Activated T-cell treated with anti-CD3 and anti-CD28 coated beads, Interleukin-2, amount 50 U/mL, for 4 hours (primary cell): ENCODE data around the gene RAB3IP. TPM values are rescaled to one million over a fixed set of nuclear protein-coding genes. Genes with fewer than 3 reads are reported as not detected.

Experiments
- ATAC-seq, 2 donors: fragments of 200-7000 bp; cut with Tn5 transposase; one replicate each; pipeline ENCODE4 v1.10.0; 2021
- DNase-seq: peaks from one replicate; pipeline ENCODE4 v3.0.0-alpha.2; 2020
- H3K27me3 Mint-ChIP-seq: one replicate; pipeline ENCODE4 v1.8.0; 2021; ENCODE audit warnings: low read depth, mixed read lengths
- H3K36me3 Mint-ChIP-seq: one replicate; pipeline ENCODE4 v1.8.0; 2022; ENCODE audit warnings: mixed read lengths; ENCODE audit not compliant: insufficient read depth
- H3K4me1 Mint-ChIP-seq: one replicate; pipeline ENCODE4 v1.8.0; 2021; ENCODE audit warnings: low read depth, mixed read lengths
- H3K4me3 Mint-ChIP-seq: one replicate; pipeline ENCODE4 v1.8.0; 2021; ENCODE audit warnings: mild to moderate bottlenecking, moderate library complexity, mixed read lengths
- H3K9me3 Mint-ChIP-seq: one replicate; pipeline ENCODE4 v1.8.0; 2021; ENCODE audit warnings: mixed read lengths
- total RNA-seq, 3 donors: library from RNA; stranded (reverse); gene quantifications; one replicate each; pipeline ENCODE4 v1.2.1, GENCODE V29; 2021

The RAB3IP gene
- total RNA-seq = 10 to 100 TPM; 14.9 to 21.1 (median 18.2) TPM

- Mint-ChIP-seq H3K36me3 (no peaks in the 10 kb centered on the region), H3K4me1 (peaks cover 22% of the 10 kb centered on the region)
- DNase-seq = peak; percentile 93
Observed at GRCh38 chr12:69738351-69739286, at the start of gene RAB3IP. RAB3IP (plus strand) TSS chr12:69738860; CDS start chr12:69755409, 16,549 bp downstream.

GRCh38 chr12:69689638-69690037 lies 49.0 kb upstream of the RAB3IP start:
- ATAC-seq (no peak), DNase-seq (no peak)
- Mint-ChIP-seq H3K4me1 (peaks cover 7% of the 10 kb centered on the region), H3K4me3 (no peak overlapping the region), H3K36me3 (no peaks in the 10 kb centered on the region), H3K27me3 (no peaks in the 10 kb centered on the region), H3K9me3 (no peaks in the 10 kb centered on the region)

More at GRCh38 chr12:69738351-69739286, at the start of gene RAB3IP:
- peak; percentile 85 to 88 for ATAC-seq
- no peaks in the 10 kb centered on the region for H3K27me3 Mint-ChIP-seq
- peak within 1 kb of the TSS; percentile 83 for H3K4me3 Mint-ChIP-seq
- H3K9me3 Mint-ChIP-seq = no peaks in the 10 kb centered on the region

GRCh38 chr12:69694123-69694522 lies 44.5 kb upstream of the RAB3IP start:
- no peak for ATAC-seq
- H3K9me3 Mint-ChIP-seq = no peaks in the 10 kb centered on the region
- H3K27me3 Mint-ChIP-seq = peaks cover 9% of the 10 kb centered on the region
- no peak overlapping the region for H3K4me3 Mint-ChIP-seq
- no peak for DNase-seq
- peaks cover 5% of the 10 kb centered on the region for H3K4me1 Mint-ChIP-seq
- no peaks in the 10 kb centered on the region for H3K36me3 Mint-ChIP-seq

- Mint-ChIP-seq H3K4me1 (no peaks in the 10 kb centered on the region), H3K27me3 (peaks cover 9% of the 10 kb centered on the region), H3K36me3 (no peaks in the 10 kb centered on the region), H3K4me3 (no peak overlapping the region), H3K9me3 (no peaks in the 10 kb centered on the region)
- no peak for ATAC-seq
- DNase-seq = no peak
Observed at GRCh38 chr12:69698054-69698453, 40.6 kb upstream of the RAB3IP start.

- DNase-seq = no peak
- H3K36me3 Mint-ChIP-seq = no peaks in the 10 kb centered on the region
- peaks cover 9% of the 10 kb centered on the region for H3K27me3 Mint-ChIP-seq
- H3K4me1 Mint-ChIP-seq = no peaks in the 10 kb centered on the region
- no peak for ATAC-seq
- H3K4me3 Mint-ChIP-seq = no peak within 1 kb of the TSS
- H3K9me3 Mint-ChIP-seq = no peaks in the 10 kb centered on the region
Observed at GRCh38 chr12:69698769-69699540, 39.7 kb upstream of the RAB3IP start, which contains the start of gene BEST3. BEST3 (minus strand) TSS chr12:69699303; CDS start chr12:69697798, 1,505 bp downstream.

- no peaks in the 10 kb centered on the region for H3K4me1 Mint-ChIP-seq
- H3K4me3 Mint-ChIP-seq = no peak overlapping the region
- DNase-seq (no peak), ATAC-seq (no peak)
- H3K27me3 Mint-ChIP-seq = peaks cover 11% of the 10 kb centered on the region
- no peaks in the 10 kb centered on the region for H3K9me3 Mint-ChIP-seq
- H3K36me3 Mint-ChIP-seq = no peaks in the 10 kb centered on the region
Observed at GRCh38 chr12:69701826-69702225, 36.8 kb upstream of the RAB3IP start.

GRCh38 chr12:69703146-69703642 lies 35.5 kb upstream of the RAB3IP start:
- peaks cover 10% of the 10 kb centered on the region for H3K27me3 Mint-ChIP-seq
- ATAC-seq (no peak), DNase-seq (no peak)
- no peak overlapping the region for H3K4me3 Mint-ChIP-seq
- H3K4me1 Mint-ChIP-seq = no peaks in the 10 kb centered on the region
- H3K9me3 Mint-ChIP-seq = no peaks in the 10 kb centered on the region
- H3K36me3 Mint-ChIP-seq = no peaks in the 10 kb centered on the region

- H3K27me3 Mint-ChIP-seq = peaks cover 10% of the 10 kb centered on the region
- no peaks in the 10 kb centered on the region for H3K4me1 Mint-ChIP-seq
- no peak for DNase-seq
- no peaks in the 10 kb centered on the region for H3K36me3 Mint-ChIP-seq
- H3K9me3 Mint-ChIP-seq = no peaks in the 10 kb centered on the region
- H3K4me3 Mint-ChIP-seq = no peak overlapping the region
- no peak for ATAC-seq
Observed at GRCh38 chr12:69704357-69704756, 34.3 kb upstream of the RAB3IP start.

GRCh38 chr12:69708649-69709048 lies 30.0 kb upstream of the RAB3IP start:
- Mint-ChIP-seq H3K4me3 (no peak overlapping the region), H3K9me3 (no peaks in the 10 kb centered on the region), H3K36me3 (no peaks in the 10 kb centered on the region), H3K27me3 (peaks cover 10% of the 10 kb centered on the region), H3K4me1 (no peaks in the 10 kb centered on the region)
- DNase-seq (no peak), ATAC-seq (no peak)

GRCh38 chr12:69712826-69713225 lies 25.8 kb upstream of the RAB3IP start:
- Mint-ChIP-seq H3K4me1 (no peaks in the 10 kb centered on the region), H3K36me3 (no peaks in the 10 kb centered on the region), H3K4me3 (no peak overlapping the region), H3K27me3 (peaks cover 5% of the 10 kb centered on the region), H3K9me3 (no peaks in the 10 kb centered on the region)
- DNase-seq (no peak), ATAC-seq (no peak)

GRCh38 chr12:69714542-69714941 lies 24.1 kb upstream of the RAB3IP start:
- DNase-seq (no peak), ATAC-seq (no peak)
- Mint-ChIP-seq H3K9me3 (no peaks in the 10 kb centered on the region), H3K4me3 (no peak overlapping the region), H3K4me1 (no peaks in the 10 kb centered on the region), H3K27me3 (peaks cover 5% of the 10 kb centered on the region), H3K36me3 (no peaks in the 10 kb centered on the region)

GRCh38 chr12:69719336-69720316 lies 19.0 kb upstream of the RAB3IP start:
- ATAC-seq = no peak
- H3K4me3 Mint-ChIP-seq = no peak overlapping the region
- DNase-seq = no peak
- no peaks in the 10 kb centered on the region for H3K36me3 Mint-ChIP-seq
- H3K4me1 Mint-ChIP-seq = no peaks in the 10 kb centered on the region
- peaks cover 9% of the 10 kb centered on the region for H3K27me3 Mint-ChIP-seq
- H3K9me3 Mint-ChIP-seq = no peaks in the 10 kb centered on the region

GRCh38 chr12:69720750-69721149 lies 17.9 kb upstream of the RAB3IP start:
- Mint-ChIP-seq H3K27me3 (peaks cover 9% of the 10 kb centered on the region), H3K4me3 (no peak overlapping the region), H3K36me3 (no peaks in the 10 kb centered on the region), H3K4me1 (no peaks in the 10 kb centered on the region), H3K9me3 (peaks cover 5% of the 10 kb centered on the region)
- DNase-seq = no peak
- ATAC-seq = no peak
